Measurements from ENCODE around the gene TCEANC.

The TCEANC gene

GRCh38 chrX:13692771-13693231, 39.9 kb downstream of the TCEANC start:
- no peak for DNase-seq (ENCODE audit: low spot score)

- DNase-seq (ENCODE audit: low spot score), result no peak
Observed at GRCh38 chrX:13693341-13693961, 40.5 kb downstream of the TCEANC start.

GRCh38 chrX:13694359-13694758, 41.4 kb downstream of the TCEANC start:
- no peak for DNase-seq (ENCODE audit: low spot score)

- DNase-seq (ENCODE audit: low spot score), result no peak
Observed at GRCh38 chrX:13694983-13695382, 42.0 kb downstream of the TCEANC start.

GRCh38 chrX:13695601-13696115, 42.7 kb downstream of the TCEANC start:
- DNase-seq (ENCODE audit: low spot score), result no peak

GRCh38 chrX:13697455-13697854, 44.5 kb downstream of the TCEANC start:
- no peak for DNase-seq (ENCODE audit: low spot score)

- DNase-seq (ENCODE audit: low spot score), result no peak
Observed at GRCh38 chrX:13697976-13698375, 45.0 kb downstream of the TCEANC start.

- no peak for DNase-seq (ENCODE audit: low spot score)
Observed at GRCh38 chrX:13698432-13698831, 45.5 kb downstream of the TCEANC start.

GRCh38 chrX:13699183-13699826, 46.4 kb downstream of the TCEANC start:
- no peak for DNase-seq (ENCODE audit: low spot score)

GRCh38 chrX:13700380-13700779, 47.4 kb downstream of the TCEANC start:
- no peak for DNase-seq (ENCODE audit: low spot score)

GRCh38 chrX:13702111-13702789, 49.3 kb downstream of the TCEANC start:
- DNase-seq (ENCODE audit: low spot score), result no peak

- no peak for DNase-seq (ENCODE audit: low spot score)
Observed at GRCh38 chrX:13703135-13703534, 50.2 kb downstream of the TCEANC start.

- DNase-seq (ENCODE audit: low spot score), result no peak
Observed at GRCh38 chrX:13703589-13703988, 50.6 kb downstream of the TCEANC start.

GRCh38 chrX:13711141-13711540, 58.2 kb downstream of the TCEANC start:
- no peak for DNase-seq (ENCODE audit: low spot score)
